Activated naive CD4-positive, alpha-beta T cell treated with anti-CD3 and anti-CD28 coated beads for 36 hours (primary cell): Measurements from ENCODE around the gene NPTXR. TPM values are rescaled to one million over a fixed set of nuclear protein-coding genes. Genes with fewer than 3 reads are reported as not detected.

Source experiments
- total RNA-seq, 2 experiments: library from RNA; stranded (reverse); gene quantifications; one replicate each; pipeline ENCODE4 v1.2.3, GENCODE V29; 2021

The NPTXR gene
- total RNA-seq, 2 experiments from 2014 or later: 1.4 to 1.5 TPM

Other genes with a start within 250 kb of the NPTXR start
- under 1 TPM; 0.35 to 0.36 TPM for gene FAM227A, start 187.6 kb downstream of the NPTXR start, total RNA-seq
- 1 to 10 TPM; 8.8 to 9.4 TPM for gene CBY1, start 187.4 kb downstream of the NPTXR start, total RNA-seq
- 100 to 1,000 TPM; 151 to 154 TPM for gene TOMM22, start 162.1 kb downstream of the NPTXR start, total RNA-seq
- 10 to 100 TPM; 48.9 to 54.3 TPM for gene JOSD1, start 143.1 kb downstream of the NPTXR start, total RNA-seq
- gene GTPBP1, start 138.1 kb downstream of the NPTXR start, total RNA-seq: 100 to 1,000 TPM in 1 of 2 experiments, 10 to 100 TPM in 1; 98.9 to 107 TPM
- 100 to 1,000 TPM; 120 to 121 TPM for gene SUN2, start 88.0 kb downstream of the NPTXR start, total RNA-seq
- gene DNAL4, start 49.9 kb downstream of the NPTXR start, total RNA-seq: 1 to 10 TPM; 5.9 to 8.0 TPM
- 10 to 100 TPM; 91.4 to 93.5 TPM for gene CBX6, start 28.2 kb upstream of the NPTXR start, total RNA-seq
- gene APOBEC3A, start 113.6 kb upstream of the NPTXR start, total RNA-seq: not detected
- 1 to 10 TPM; 5.5 to 6.0 TPM for gene APOBEC3B, start 138.3 kb upstream of the NPTXR start, total RNA-seq
- 10 to 100 TPM; 71.5 to 74.1 TPM for gene APOBEC3C, start 170.2 kb upstream of the NPTXR start, total RNA-seq
- 10 to 100 TPM; 18.8 to 19.5 TPM for gene APOBEC3D, start 177.1 kb upstream of the NPTXR start, total RNA-seq
- gene APOBEC3F, start 196.8 kb upstream of the NPTXR start, total RNA-seq: 10 to 100 TPM; 12.3 to 12.4 TPM
- gene APOBEC3G, start 233.2 kb upstream of the NPTXR start, total RNA-seq: 10 to 100 TPM; 23.1 to 24.1 TPM